Neural crest cell (in vitro differentiated cells): Measurements from ENCODE around the gene RNF5. TPM values are rescaled to one million over a fixed set of nuclear protein-coding genes. Genes with fewer than 3 reads are reported as not detected.
A peak's percentile ranks its signal among the peaks of the same experiment; 100 is the strongest.

Experiments used
- DNase-seq: peaks from one replicate; pipeline ENCODE4 v3.0.0; 2021; ENCODE audit warnings: low read depth, mixed read lengths, low spot score
- H3K27ac Mint-ChIP-seq: one replicate; pipeline ENCODE4 v1.8.0; 2021; ENCODE audit warnings: mild to moderate bottlenecking, mixed read lengths; ENCODE audit not compliant: unreplicated experiment
- H3K27me3 Mint-ChIP-seq: 2 replicates; pipeline ENCODE4 v1.8.0; 2021; ENCODE audit warnings: low read depth, mild to moderate bottlenecking, mixed read lengths
- H3K36me3 Mint-ChIP-seq: 2 replicates; pipeline ENCODE4 v1.8.0; 2021; ENCODE audit warnings: low read depth, mild to moderate bottlenecking, mixed read lengths
- H3K4me1 Mint-ChIP-seq: 2 replicates; pipeline ENCODE4 v1.8.0; 2021; ENCODE audit warnings: mixed read lengths
- H3K4me3 Mint-ChIP-seq: one replicate; pipeline ENCODE4 v1.8.0; 2021; ENCODE audit warnings: mild to moderate bottlenecking, mixed read lengths
- H3K9me3 Mint-ChIP-seq: 2 replicates; pipeline ENCODE4 v1.8.0; 2021; ENCODE audit warnings: mixed read lengths
- CTCF ChIP-seq: fragments of 200-600 bp; sonication (generic); conservative IDR thresholded peaks from 2 replicates; pipeline ENCODE4 v1.5.0; 2021; ENCODE audit warnings: antibody characterized with exemption, mild to moderate bottlenecking
- total RNA-seq: library from RNA; stranded (reverse); gene quantifications from 2 replicates; pipeline ENCODE4 v1.2.1, GENCODE V29; 2021

RNF5 gene
- total RNA-seq, 1 donor from 2014 or later: 60.2 TPM

- H3K9me3 Mint-ChIP-seq: no peaks in the 10 kb centered on the region
- no peak overlapping the region for H3K4me3 Mint-ChIP-seq
- H3K36me3 Mint-ChIP-seq: peaks cover 3% of the 10 kb centered on the region
- no peaks in the 10 kb centered on the region for H3K27me3 Mint-ChIP-seq
- peaks cover 21% of the 10 kb centered on the region for H3K4me1 Mint-ChIP-seq
- no peak overlapping the region for H3K27ac Mint-ChIP-seq
- no peak for TF ChIP-seq CTCF
- no peak for DNase-seq
Observed at GRCh38 chr6:32146687-32147086, 31.5 kb upstream of the RNF5 start.

DNA sequence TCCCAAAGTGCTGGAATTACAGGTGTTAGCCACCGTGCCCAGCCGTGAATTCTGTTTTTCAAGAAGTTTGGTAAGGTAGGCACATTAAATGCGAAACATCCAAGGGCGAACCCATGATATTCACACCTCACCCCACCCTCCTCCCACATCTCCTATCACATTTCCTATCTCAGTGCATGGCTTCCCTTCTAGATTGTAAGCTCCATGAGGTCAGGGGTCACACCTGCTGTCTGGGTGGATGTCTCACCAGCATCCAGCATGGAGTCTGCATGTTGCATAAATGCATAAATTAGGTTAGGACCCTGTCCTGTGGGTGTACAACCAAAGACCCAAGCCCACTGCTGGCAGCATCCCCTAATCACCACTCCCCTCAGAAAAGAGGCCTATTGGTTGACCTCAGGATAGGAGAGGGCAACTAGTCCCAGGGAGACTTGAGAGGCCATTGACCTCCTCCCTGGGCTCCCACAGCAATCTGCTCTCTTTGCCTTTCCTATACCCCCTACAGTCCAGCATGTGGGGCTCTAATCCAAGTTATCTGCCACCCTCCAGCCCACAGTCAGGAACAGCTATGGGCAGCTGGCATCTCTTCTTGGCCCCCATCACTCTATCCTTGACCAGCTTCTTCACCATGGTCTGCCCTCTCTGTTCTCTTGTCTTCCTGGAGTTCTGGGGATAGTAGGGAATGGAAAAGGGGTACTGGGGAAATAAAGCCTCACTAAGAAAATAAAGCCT lies 30.6 kb upstream of the RNF5 start:
- H3K36me3 Mint-ChIP-seq: peaks cover 3% of the 10 kb centered on the region
- no peak overlapping the region for H3K4me3 Mint-ChIP-seq
- no peaks in the 10 kb centered on the region for H3K9me3 Mint-ChIP-seq
- H3K27me3 Mint-ChIP-seq: no peaks in the 10 kb centered on the region
- DNase-seq: no peak
- H3K27ac Mint-ChIP-seq: peak overlapping the region; percentile 31
- TF ChIP-seq CTCF: no peak
- H3K4me1 Mint-ChIP-seq: peaks cover 29% of the 10 kb centered on the region

DNA sequence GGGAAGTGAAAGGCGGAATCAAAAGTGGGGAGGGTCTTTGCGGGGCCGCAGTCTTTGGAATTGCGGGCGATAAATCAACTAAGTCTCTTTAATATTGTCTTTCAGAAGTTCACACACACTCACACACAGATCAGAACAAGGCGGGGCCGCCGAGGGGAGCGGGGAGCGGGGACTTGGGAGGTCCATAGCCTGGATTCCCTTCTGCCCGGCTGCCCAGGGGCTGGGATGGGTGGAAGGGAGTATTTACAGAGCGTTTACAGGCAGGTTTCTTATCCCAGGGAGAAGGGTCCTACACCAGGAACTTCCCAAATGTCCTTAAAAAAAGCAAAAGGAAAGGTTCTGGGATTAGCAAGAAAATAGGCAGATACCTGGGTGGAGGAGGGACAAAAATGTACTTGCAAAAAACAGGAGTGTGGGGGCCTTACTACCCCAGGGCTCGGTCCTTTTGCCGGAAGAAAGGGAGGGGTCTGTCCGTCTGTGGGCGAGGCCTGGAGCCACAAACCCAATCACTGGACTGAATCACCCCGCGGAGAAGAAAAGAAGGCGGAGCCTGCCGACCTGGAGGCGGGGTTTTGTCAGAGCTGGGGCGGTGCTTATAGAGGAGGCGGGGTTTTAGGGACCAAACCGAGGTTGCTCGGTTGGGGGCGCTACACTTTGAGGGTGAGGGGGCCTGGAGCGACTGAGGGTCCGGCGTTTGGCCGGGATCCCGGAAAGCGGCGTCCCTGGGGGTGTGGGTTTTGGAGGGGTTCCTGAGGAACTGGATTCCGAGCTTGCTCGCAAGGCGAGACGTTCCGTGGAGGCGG lies 29.7 kb upstream of the RNF5 start:
- Mint-ChIP-seq H3K27ac (peak overlapping the region; percentile 31), H3K9me3 (no peaks in the 10 kb centered on the region), H3K4me3 (peak overlapping the region; percentile 45), H3K4me1 (peaks cover 38% of the 10 kb centered on the region), H3K27me3 (no peaks in the 10 kb centered on the region), H3K36me3 (peaks cover 3% of the 10 kb centered on the region)
- no peak for TF ChIP-seq CTCF
- DNase-seq: no peak

DNA sequence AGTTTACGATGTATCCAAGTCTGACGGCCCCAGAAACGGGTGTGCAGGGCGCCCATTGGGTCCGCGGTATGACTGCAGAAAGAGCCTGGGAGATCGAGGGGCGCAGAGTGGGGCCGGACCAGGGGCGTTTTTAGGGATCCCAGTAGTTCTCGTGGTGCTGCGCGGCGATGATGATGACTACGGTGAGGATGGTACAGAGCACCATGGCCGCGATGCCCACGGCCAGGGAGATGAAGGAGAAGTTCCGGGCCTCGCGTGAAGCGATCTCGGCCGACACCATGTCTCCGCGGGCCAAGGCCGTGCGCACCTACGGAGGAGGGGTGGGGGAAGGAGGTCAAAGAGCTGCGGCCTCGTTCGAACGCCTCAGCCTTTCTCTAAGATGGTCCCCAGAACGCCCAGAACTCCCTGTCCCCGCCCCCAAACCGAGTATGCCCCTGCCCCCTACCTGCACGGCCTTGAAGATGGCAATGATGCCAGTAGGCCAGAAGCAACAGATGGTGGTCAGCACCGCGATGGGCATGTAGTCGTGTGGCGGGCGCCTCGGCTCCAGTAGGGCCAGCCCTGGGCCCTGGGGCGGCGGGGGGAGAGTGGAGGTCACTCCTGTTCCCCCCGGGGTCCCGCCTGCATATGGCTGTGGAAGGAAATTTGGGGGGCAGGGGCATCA lies 29.0 kb upstream of the RNF5 start:
- no peak for DNase-seq
- H3K27ac Mint-ChIP-seq: no peak overlapping the region
- no peaks in the 10 kb centered on the region for H3K9me3 Mint-ChIP-seq
- H3K4me1 Mint-ChIP-seq: peaks cover 44% of the 10 kb centered on the region
- H3K4me3 Mint-ChIP-seq: peak overlapping the region; percentile 45
- H3K27me3 Mint-ChIP-seq: no peaks in the 10 kb centered on the region
- peaks cover 3% of the 10 kb centered on the region for H3K36me3 Mint-ChIP-seq
- TF ChIP-seq CTCF: no peak

GRCh38 chr6:32149932-32150870 lies 28.0 kb upstream of the RNF5 start:
- Mint-ChIP-seq H3K4me1 (peaks cover 54% of the 10 kb centered on the region), H3K27me3 (no peaks in the 10 kb centered on the region), H3K4me3 (peak overlapping the region; percentile 54), H3K36me3 (peaks cover 3% of the 10 kb centered on the region), H3K9me3 (no peaks in the 10 kb centered on the region), H3K27ac (peak overlapping the region; percentile 87)
- DNase-seq: no peak
- no peak for TF ChIP-seq CTCF
